Smooth muscle cell (in vitro differentiated cells): ENCODE data around the gene GTF2IRD1. TPM values are rescaled to one million over a fixed set of nuclear protein-coding genes. Genes with fewer than 3 reads are reported as not detected.
"Not testable (repeated sequence)": the region's sequence is repeated elsewhere in the genome, so short reads cannot be mapped to it uniquely, and the experiment has no call there.

Experiments
- DNase-seq: peaks from one replicate; lab custom pipeline; 2025; ENCODE audit not compliant: unreplicated experiment; lab: John Stamatoyannopoulos, UW
- H2AFZ ChIP-seq: fragments of 200-600 bp; sonication (generic); 2 replicates; pipeline ENCODE4 v1.6.0; 2016; ENCODE audit warnings: antibody characterized with exemption, low read depth, mild to moderate bottlenecking
- H3F3A ChIP-seq: fragments of 200-600 bp; sonication (generic); 2 replicates; pipeline ENCODE4 v1.6.0; 2017; ENCODE audit warnings: antibody characterized with exemption, low read depth
- H3K27ac ChIP-seq: fragments of 200-600 bp; sonication (generic); 2 replicates; pipeline ENCODE4 v1.5.1; 2016; ENCODE audit warnings: low read depth, mild to moderate bottlenecking
- H3K27me3 ChIP-seq: fragments of 200-600 bp; sonication (generic); 2 replicates; pipeline ENCODE4 v1.6.1; 2016; ENCODE audit warnings: low read depth, mild to moderate bottlenecking
- H3K36me3 ChIP-seq: fragments of 200-600 bp; sonication (generic); 2 replicates; pipeline ENCODE4 v1.5.1; 2016; ENCODE audit warnings: low read depth
- H3K4me1 ChIP-seq: fragments of 200-600 bp; sonication (generic); 2 replicates; pipeline ENCODE4 v1.5.1; 2016; ENCODE audit warnings: low read depth
- H3K4me2 ChIP-seq: fragments of 200-600 bp; sonication (generic); 2 replicates; pipeline ENCODE4 v1.6.0; 2016; ENCODE audit warnings: mild to moderate bottlenecking
- H3K4me3 ChIP-seq: fragments of 200-600 bp; sonication (generic); 2 replicates; pipeline ENCODE4 v1.5.1; 2016; ENCODE audit warnings: mild to moderate bottlenecking
- H3K79me2 ChIP-seq: fragments of 200-600 bp; sonication (generic); 2 replicates; pipeline ENCODE4 v1.6.0; 2016; ENCODE audit warnings: low read depth, mild to moderate bottlenecking
- H3K9ac ChIP-seq: fragments of 200-600 bp; sonication (generic); 2 replicates; pipeline ENCODE4 v1.6.0; 2016; ENCODE audit warnings: low read depth
- H3K9me3 ChIP-seq: fragments of 200-600 bp; sonication (generic); replicated peaks from 2 replicates; pipeline ENCODE4 v1.5.1; 2016; ENCODE audit warnings: low read depth
- H4K20me1 ChIP-seq: fragments of 200-600 bp; sonication (generic); 2 replicates; pipeline ENCODE4 v1.6.0; 2016; ENCODE audit warnings: low read depth
- CTCF ChIP-seq: fragments of 200-600 bp; sonication (generic); IDR thresholded peaks from 2 replicates; pipeline ENCODE4 v1.5.1; 2017; ENCODE audit warnings: borderline replicate concordance, mild to moderate bottlenecking, antibody characterized with exemption; ENCODE audit not compliant: insufficient read depth, poor library complexity, severe bottlenecking
- WGBS: methylation state at CpG from one replicate; pipeline ENCODE4 v1.1.7; 2016; ENCODE audit warnings: low lambda C conversion rate; 5-methylcytosine and 5-hydroxymethylcytosine counted together
- polyA plus RNA-seq: library from polyadenylated mRNA; unstranded; fragments of >200 nt; fragmentation: Nextera tagmentation; extraction: Ambion mirVana; gene quantifications from 2 replicates; pipeline ENCODE4 v1.2.1, GENCODE V29; 2016
- total RNA-seq: library from RNA; depleted of rRNA; stranded (reverse); fragments of >200 nt; gene quantifications from 2 replicates; pipeline ENCODE4 v1.2.3, GENCODE V29; 2014

GTF2IRD1 gene
- total and polyA plus RNA-seq, 2 experiments from 2014 or later: 20.0 to 41.5 TPM

DNA sequence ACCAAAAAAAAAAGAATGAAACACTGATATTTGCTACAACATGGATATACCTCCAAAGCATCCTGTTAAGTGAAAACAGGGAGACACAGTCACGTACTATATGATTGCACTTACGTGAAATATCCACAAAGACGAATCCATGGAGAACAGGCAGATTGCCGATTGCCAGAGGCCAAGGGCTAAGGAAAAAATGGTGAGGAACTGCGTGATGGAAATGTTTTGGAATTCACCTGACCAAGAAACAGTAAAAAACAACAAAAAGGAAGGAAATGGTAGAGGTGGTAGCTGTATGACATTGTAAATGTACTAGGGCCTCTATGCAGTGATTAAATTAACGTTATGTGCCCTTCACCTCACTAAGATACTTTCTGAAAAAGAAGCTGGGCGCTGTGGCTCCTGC lies 44.1 kb upstream of the GTF2IRD1 start:
- Histone ChIP-seq H4K20me1 (no peaks in the 10 kb centered on the region), H3F3A (no peaks in the 10 kb centered on the region), H3K27ac (no peak overlapping the region), H3K27me3 (no peaks in the 10 kb centered on the region), H3K4me1 (no peaks in the 10 kb centered on the region), H3K4me2 (no peak overlapping the region), H3K36me3 (no peaks in the 10 kb centered on the region), H3K79me2 (no peaks in the 10 kb centered on the region), H3K9me3 (no peaks in the 10 kb centered on the region), H2AFZ (no peak overlapping the region), H3K9ac (no peak overlapping the region), H3K4me3 (no peak overlapping the region)
- DNase-seq: no peak
- TF ChIP-seq CTCF: no peak
- 94% methylated on average over 7 of the region's 7 CpGs for WGBS

GRCh38 chr7:74410772-74411171 lies 42.9 kb upstream of the GTF2IRD1 start:
- TF ChIP-seq CTCF: no peak
- H3K27me3 ChIP-seq: no peaks in the 10 kb centered on the region
- DNase-seq: no peak
- H3K36me3 ChIP-seq: no peaks in the 10 kb centered on the region
- H3K4me3 ChIP-seq: no peak overlapping the region
- H3K9ac ChIP-seq: no peak overlapping the region
- H3K9me3 ChIP-seq: no peaks in the 10 kb centered on the region
- no peak overlapping the region for H3K4me2 ChIP-seq
- no peaks in the 10 kb centered on the region for H4K20me1 ChIP-seq
- no peaks in the 10 kb centered on the region for H3K4me1 ChIP-seq
- H3K79me2 ChIP-seq: no peaks in the 10 kb centered on the region
- H3K27ac ChIP-seq: no peak overlapping the region
- 97% methylated on average over 2 of the region's 2 CpGs for WGBS
- H3F3A ChIP-seq: no peaks in the 10 kb centered on the region
- H2AFZ ChIP-seq: no peak overlapping the region

DNA sequence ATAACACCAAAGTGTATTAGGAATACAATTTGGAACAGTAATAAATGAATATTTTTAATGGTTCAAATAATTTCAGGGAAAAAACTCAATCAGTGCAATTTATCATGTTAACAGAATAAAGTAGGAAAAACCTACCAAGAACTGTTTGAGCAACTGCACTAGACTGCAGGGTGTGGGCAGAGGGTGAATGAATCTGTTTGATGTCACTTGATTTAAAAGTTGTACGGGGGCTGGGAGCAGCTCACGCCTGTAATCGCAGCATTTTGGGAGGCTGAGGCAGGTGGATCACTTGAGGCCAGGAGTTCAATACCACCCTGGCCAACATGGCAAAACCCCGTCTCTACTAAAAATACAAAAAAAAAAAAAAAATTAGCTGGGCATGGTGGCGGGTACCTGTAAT lies 42.1 kb upstream of the GTF2IRD1 start:
- not testable (repeated sequence) for H3K79me2 ChIP-seq, H3F3A ChIP-seq, H2AFZ ChIP-seq, DNase-seq, H3K9me3 ChIP-seq, H3K9ac ChIP-seq, H3K27me3 ChIP-seq, H3K27ac ChIP-seq, H3K36me3 ChIP-seq, H3K4me3 ChIP-seq, H4K20me1 ChIP-seq, H3K4me1 ChIP-seq, H3K4me2 ChIP-seq
- WGBS: 81% methylated on average over 5 of the region's 5 CpGs

DNA sequence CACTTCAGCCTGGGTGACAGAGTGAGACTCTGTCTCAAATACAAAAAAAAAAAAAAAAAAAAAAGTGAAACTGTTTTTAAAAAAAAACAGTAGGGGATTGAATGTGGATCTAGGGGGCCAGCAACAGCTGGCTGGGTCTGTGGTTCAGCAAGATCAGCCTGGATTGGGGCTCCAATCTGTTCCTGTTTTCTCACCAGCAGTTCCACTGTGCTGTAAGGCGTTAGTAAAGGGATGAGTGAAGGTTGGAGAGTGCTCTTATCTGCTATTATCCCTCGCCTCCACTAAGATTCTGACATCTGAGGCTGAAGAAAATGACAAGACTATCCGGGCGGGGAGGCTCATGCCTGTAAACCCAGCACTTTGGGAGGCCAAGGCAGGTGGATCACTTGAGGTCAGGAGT lies 41.6 kb upstream of the GTF2IRD1 start:
- H3K36me3 ChIP-seq: no peaks in the 10 kb centered on the region
- no peak overlapping the region for H3K27ac ChIP-seq
- H3K79me2 ChIP-seq: no peaks in the 10 kb centered on the region
- no peaks in the 10 kb centered on the region for H3F3A ChIP-seq
- no peak for TF ChIP-seq CTCF
- H2AFZ ChIP-seq: no peak overlapping the region
- H3K4me3 ChIP-seq: no peak overlapping the region
- WGBS: 47% methylated on average over 4 of the region's 4 CpGs
- H3K4me2 ChIP-seq: no peak overlapping the region
- DNase-seq: no peak
- no peaks in the 10 kb centered on the region for H3K27me3 ChIP-seq
- no peak overlapping the region for H3K9ac ChIP-seq
- no peaks in the 10 kb centered on the region for H3K4me1 ChIP-seq
- H3K9me3 ChIP-seq: no peaks in the 10 kb centered on the region
- H4K20me1 ChIP-seq: no peaks in the 10 kb centered on the region
